ENCODE measurements around the gene NPFFR1.

GRCh38 chr10:70311698-70312097, 27.9 kb upstream of the NPFFR1 start:
- TF ChIP-seq, protein P1, sequence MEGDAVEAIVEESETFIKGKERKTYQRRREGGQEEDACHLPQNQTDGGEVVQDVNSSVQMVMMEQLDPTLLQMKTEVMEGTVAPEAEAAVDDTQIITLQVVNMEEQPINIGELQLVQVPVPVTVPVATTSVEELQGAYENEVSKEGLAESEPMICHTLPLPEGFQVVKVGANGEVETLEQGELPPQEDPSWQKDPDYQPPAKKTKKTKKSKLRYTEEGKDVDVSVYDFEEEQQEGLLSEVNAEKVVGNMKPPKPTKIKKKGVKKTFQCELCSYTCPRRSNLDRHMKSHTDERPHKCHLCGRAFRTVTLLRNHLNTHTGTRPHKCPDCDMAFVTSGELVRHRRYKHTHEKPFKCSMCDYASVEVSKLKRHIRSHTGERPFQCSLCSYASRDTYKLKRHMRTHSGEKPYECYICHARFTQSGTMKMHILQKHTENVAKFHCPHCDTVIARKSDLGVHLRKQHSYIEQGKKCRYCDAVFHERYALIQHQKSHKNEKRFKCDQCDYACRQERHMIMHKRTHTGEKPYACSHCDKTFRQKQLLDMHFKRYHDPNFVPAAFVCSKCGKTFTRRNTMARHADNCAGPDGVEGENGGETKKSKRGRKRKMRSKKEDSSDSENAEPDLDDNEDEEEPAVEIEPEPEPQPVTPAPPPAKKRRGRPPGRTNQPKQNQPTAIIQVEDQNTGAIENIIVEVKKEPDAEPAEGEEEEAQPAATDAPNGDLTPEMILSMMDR (IDR thresholded peaks at IDR 0.05; ENCODE audit: low read depth, low read length, missing input control): no peak
- no peak for TF ChIP-seq REST (IDR thresholded peaks at IDR 0.05)
- TF ChIP-seq SP1 (IDR thresholded peaks at IDR 0.05): no peak
- TF ChIP-seq TAF1 (conservative IDR thresholded peaks at IDR 0.05): no peak
- TF ChIP-seq RAD21 (IDR thresholded peaks at IDR 0.05): no peak
- TF ChIP-seq JUND (IDR thresholded peaks at IDR 0.05): no peak
- TF ChIP-seq, protein P2, sequence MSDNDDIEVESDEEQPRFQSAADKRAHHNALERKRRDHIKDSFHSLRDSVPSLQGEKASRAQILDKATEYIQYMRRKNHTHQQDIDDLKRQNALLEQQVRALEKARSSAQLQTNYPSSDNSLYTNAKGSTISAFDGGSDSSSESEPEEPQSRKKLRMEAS (IDR thresholded peaks at IDR 0.05): no peak
